Measurements from ENCODE around the gene JHY.

DNA sequence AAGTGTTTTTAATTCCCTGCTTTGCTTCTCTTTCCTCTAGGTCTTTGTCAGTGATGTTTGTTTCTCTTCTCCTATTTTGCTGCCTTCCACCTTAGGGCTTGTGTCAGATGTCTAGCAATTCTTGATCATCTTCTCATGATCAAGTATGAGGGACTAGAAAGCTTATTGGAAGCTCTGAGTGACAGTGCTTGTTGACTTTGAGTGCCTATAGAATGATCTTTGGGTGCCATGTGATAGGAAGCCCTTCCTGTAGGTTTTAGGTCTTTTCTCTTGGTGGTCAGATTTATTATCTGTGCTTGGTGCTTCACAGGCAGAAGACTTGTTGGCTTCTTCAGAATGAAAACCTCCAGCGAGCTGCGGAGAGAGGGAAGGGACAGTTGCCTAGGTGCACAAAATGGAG lies 56.0 kb downstream of the JHY start:
- no peak for TF ChIP-seq POLR2A (IDR thresholded peaks at IDR 0.05; ENCODE audit: low read length)
- no peak for TF ChIP-seq GATA1 (IDR thresholded peaks at IDR 0.05; ENCODE audit: low read depth, low read length)

All from erythroblast (primary cell).